A549 (cell line): ENCODE measurements around the gene ZMYND8. TPM values are rescaled to one million over a fixed set of nuclear protein-coding genes. Genes with fewer than 3 reads are reported as not detected.

ENCODE experiments used
- ATAC-seq, 2 experiments: fragments of 200-7000 bp in 1 of 2; fragments of >200 bp in 1 of 2; cut with Nextera tagmentation in 1 of 2; cut with Tn5 transposase in 1 of 2; 3 replicates each; pipeline versions ENCODE4 v1.8.0 to v1.9.1; 2018 to 2020; ENCODE audit warnings: mild to moderate bottlenecking in 1 of 2, moderate library complexity in 1 of 2
- CTCF ChIA-PET: fragments of 300-600 bp; sonication (Branson Sonifier 250); formaldehyde crosslinking; extraction: SDS; loops from one replicate; lab custom pipeline; 2021; ENCODE audit warnings: antibody characterized with exemption, inconsistent platforms; lab: Yijun Ruan, JAX
- POLR2A ChIA-PET: fragments of 350-600 bp; formaldehyde crosslinking; extraction: SDS; loops from one replicate; lab custom pipeline; 2021; ENCODE audit warnings: antibody characterized with exemption, inconsistent platforms; lab: Yijun Ruan, JAX
- DNase-seq, 2 experiments: peaks; one replicate each; pipeline versions ENCODE4 v3.0.0 to v3.0.0-alpha.2; 2011 to 2016; ENCODE audit warnings: low read depth in 1 of 2, low spot score in 1 of 2
- FAIRE-seq: peaks from 2 replicates; lab custom pipeline; 2011; peaks lifted over from hg19 to GRCh38; lab: Jason Lieb, UNC
- H3K27ac ChIP-seq, 2 experiments: fragments of >200 bp; sonication (Bioruptor Twin); formaldehyde crosslinking; 3 replicates each; pipeline ENCODE4 v1.5.1; 2016 to 2017
- H3K4me1 ChIP-seq: fragments of >200 bp; sonication (Bioruptor Twin); formaldehyde crosslinking; 3 replicates; pipeline ENCODE4 v1.6.1; 2016
- H3K4me2 ChIP-seq: fragments of >200 bp; sonication (Bioruptor Twin); formaldehyde crosslinking; 3 replicates; pipeline ENCODE4 v1.6.1; 2016
- H3K4me3 ChIP-seq: fragments of >200 bp; sonication (Bioruptor Twin); formaldehyde crosslinking; 3 replicates; pipeline ENCODE4 v1.5.1; 2016
- H3K9me3 ChIP-seq: fragments of >200 bp; sonication (Bioruptor Twin); formaldehyde crosslinking; 3 replicates; pipeline ENCODE4 v1.6.1; 2016
- BHLHE40 ChIP-seq: IDR thresholded peaks from 2 replicates; pipeline ENCODE4 v1.6.1; 2012; ENCODE audit warnings: low read depth, low read length, inconsistent platforms
- CBX2 ChIP-seq: fragments of 200-600 bp; sonication (generic); IDR thresholded peaks from 2 replicates; pipeline ENCODE4 v1.6.1; 2016; ENCODE audit warnings: low read depth, mild to moderate bottlenecking, borderline replicate concordance
- CBX8 ChIP-seq: fragments of 200-600 bp; sonication (generic); IDR thresholded peaks from 2 replicates; pipeline ENCODE4 v1.6.1; 2016
- CHD2 ChIP-seq: fragments of 150-350 bp; IDR thresholded peaks from 2 replicates; pipeline ENCODE4 v1.6.1; 2014; ENCODE audit warnings: low read length; ENCODE audit not compliant: partially characterized antibody
- CHD4 ChIP-seq: fragments of 200-600 bp; sonication (generic); IDR thresholded peaks from 2 replicates; pipeline ENCODE4 v1.6.1; 2016; ENCODE audit warnings: antibody characterized with exemption, mild to moderate bottlenecking, borderline replicate concordance
- EHMT2 ChIP-seq: fragments of 200-600 bp; sonication (generic); IDR thresholded peaks from 2 replicates; pipeline ENCODE4 v1.6.1; 2016; ENCODE audit warnings: antibody characterized with exemption, low read depth, mild to moderate bottlenecking, moderate library complexity
- EP300 ChIP-seq, 2 experiments: fragments of >200 bp; sonication (Bioruptor Twin); formaldehyde crosslinking; IDR thresholded peaks; 2 replicates in 1 of 2; 3 replicates in 1 of 2; pipeline ENCODE4 v1.6.1; 2016 to 2017
- ESRRA ChIP-seq: fragments of 150-350 bp; IDR thresholded peaks from 2 replicates; pipeline ENCODE4 v1.6.1; 2014; ENCODE audit warnings: mild to moderate bottlenecking, low read length, borderline replicate concordance
- FOXS1 ChIP-seq: fragments of 250-450 bp; sonication (Bioruptor Pico); IDR thresholded peaks from 2 replicates; pipeline ENCODE4 v1.5.0; 2020; ENCODE audit warnings: mild to moderate bottlenecking, moderate library complexity
- JUN ChIP-seq, 2 experiments: fragments of >200 bp; sonication (Bioruptor Twin); formaldehyde crosslinking; IDR thresholded peaks; 2 replicates in 1 of 2; 3 replicates in 1 of 2; pipeline ENCODE4 v1.6.1; 2016 to 2017
- KDM1A ChIP-seq: fragments of 200-600 bp; sonication (generic); IDR thresholded peaks from 2 replicates; pipeline ENCODE4 v1.6.1; 2016; ENCODE audit warnings: low read depth, mild to moderate bottlenecking
- KDM5A ChIP-seq: fragments of 200-600 bp; sonication (generic); IDR thresholded peaks from 2 replicates; pipeline ENCODE4 v1.6.1; 2016; ENCODE audit warnings: antibody characterized with exemption, mild to moderate bottlenecking
- MAFK ChIP-seq: fragments of 450-650 bp; IDR thresholded peaks from 2 replicates; pipeline ENCODE4 v1.6.1; 2014; ENCODE audit not compliant: partially characterized antibody
- NFE2L2 ChIP-seq: fragments of 150-350 bp; conservative IDR thresholded peaks from 2 replicates; pipeline ENCODE4 v1.6.1; 2014; ENCODE audit warnings: low read length
- NPAS2 ChIP-seq: fragments of 250-450 bp; sonication (Bioruptor Pico); IDR thresholded peaks from 2 replicates; pipeline ENCODE4 v1.8.0; 2022; ENCODE audit warnings: mild to moderate bottlenecking, moderate library complexity, borderline replicate concordance
- POLR2A ChIP-seq: IDR thresholded peaks from 2 replicates; pipeline ENCODE4 v1.6.1; 2012; ENCODE audit warnings: mild to moderate bottlenecking, low read length
- POLR2AphosphoS2 ChIP-seq: conservative IDR thresholded peaks from 2 replicates; pipeline ENCODE4 v1.6.1; 2012; ENCODE audit warnings: low read length, improper control_type of control experiment, inconsistent platforms
- RARB ChIP-seq: fragments of 250-450 bp; sonication (Bioruptor Pico); IDR thresholded peaks from 2 replicates; pipeline ENCODE4 v1.8.0; 2021; ENCODE audit warnings: mild to moderate bottlenecking, moderate library complexity
- RCOR1 ChIP-seq: fragments of 150-350 bp; IDR thresholded peaks from 2 replicates; pipeline ENCODE4 v1.6.1; 2014; ENCODE audit warnings: antibody characterized with exemption, low read length, low read depth
- RFX5 ChIP-seq: fragments of 450-650 bp; IDR thresholded peaks from 2 replicates; pipeline ENCODE4 v1.7.1; 2014; ENCODE audit warnings: antibody characterized with exemption, mild to moderate bottlenecking, moderate library complexity
- TFCP2L1 ChIP-seq: fragments of 250-450 bp; sonication (Bioruptor Pico); IDR thresholded peaks from 2 replicates; pipeline ENCODE4 v1.5.0; 2021; ENCODE audit warnings: mild to moderate bottlenecking
- TP53 ChIP-seq: fragments of 250-450 bp; sonication (Bioruptor Pico); IDR thresholded peaks from 2 replicates; pipeline ENCODE4 v1.5.0; 2021; ENCODE audit warnings: mild to moderate bottlenecking, moderate library complexity
- ZC3H11A ChIP-seq: fragments of 450-650 bp; IDR thresholded peaks from 2 replicates; pipeline ENCODE4 v1.6.1; 2014; ENCODE audit warnings: antibody characterized with exemption, mild to moderate bottlenecking
- ZNF302 ChIP-seq: fragments of 250-450 bp; sonication (Bioruptor Pico); IDR thresholded peaks from 2 replicates; pipeline ENCODE4 v1.9.0; 2021; ENCODE audit warnings: inconsistent platforms, mild to moderate bottlenecking, moderate library complexity
- WGBS: methylation state at CpG from one replicate; pipeline ENCODE4 v1.1.6; 2017; ENCODE audit errors: missing lambda C conversion rate; 5-methylcytosine and 5-hydroxymethylcytosine counted together
- polyA plus RNA-seq, 4 experiments: library from polyadenylated mRNA; depleted of rRNA in 3 of 4; stranded (reverse); fragments of >200 nt; fragmentation: RNase III in 1 of 4; extraction: RNeasy Plus Mini Kit Qiagen cat#74134 plus additional on column Dnase treatment in 1 of 4; gene quantifications; 2 replicates in 3 of 4; 3 replicates in 1 of 4; pipeline ENCODE4 v1.2.3, GENCODE V29; 2011 to 2017
- TF ChIP-seq, protein P1 (sequence below): fragments of >200 bp; sonication (Bioruptor Twin); formaldehyde crosslinking; IDR thresholded peaks from 3 replicates; pipeline ENCODE4 v1.5.1; 2016
- TF ChIP-seq, protein P2 (sequence below): fragments of 150-350 bp; IDR thresholded peaks from 2 replicates; pipeline ENCODE4 v1.6.1; 2014; ENCODE audit warnings: low read depth, mild to moderate bottlenecking, low read length
- TF ChIP-seq, protein P3 (sequence below): fragments of 450-650 bp; IDR thresholded peaks from 2 replicates; pipeline ENCODE4 v1.6.1; 2014; ENCODE audit warnings: antibody characterized with exemption
- TF ChIP-seq, protein P4 (sequence below): fragments of 200-600 bp; sonication (generic); IDR thresholded peaks from 2 replicates; pipeline ENCODE4 v1.6.1; 2016; ENCODE audit warnings: antibody characterized with exemption, mild to moderate bottlenecking, moderate library complexity

ZMYND8 gene
- polyA plus RNA-seq, 2 of the 4 experiments (the other 2 are of a cell fraction), result 10.4 to 24.9 TPM

DNA sequence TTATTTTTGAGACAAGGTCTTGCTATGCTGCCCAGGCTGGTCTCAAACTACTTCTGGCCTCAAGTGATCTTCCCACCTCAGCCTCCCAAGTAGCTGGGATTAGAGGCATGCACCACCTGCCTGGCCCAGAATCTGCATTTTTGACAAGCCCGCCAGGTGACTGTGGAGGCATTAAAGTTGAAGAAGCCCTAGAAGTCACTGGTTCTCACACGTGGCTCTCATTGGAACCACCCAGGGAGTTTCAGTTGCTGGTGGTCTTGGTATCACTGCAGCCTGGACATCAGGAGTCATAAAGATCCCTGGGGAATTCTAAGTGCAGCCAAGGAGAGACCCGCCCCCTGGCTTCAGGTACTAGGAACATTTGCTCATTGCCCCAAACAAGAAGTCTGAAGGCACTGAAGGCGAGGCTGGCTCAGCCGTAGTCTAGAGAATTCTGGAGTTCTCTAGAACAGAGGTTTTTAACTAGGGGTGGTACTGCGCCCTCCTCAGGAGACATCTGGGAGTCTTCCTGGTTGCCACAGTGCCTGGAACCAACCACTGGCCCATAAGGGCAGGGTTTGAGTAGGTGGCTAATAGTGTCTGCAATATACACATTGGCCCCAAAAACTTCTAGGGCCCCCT, 182.8 kb downstream of the ZMYND8 start:
- no peaks in the 10 kb centered on the region for H3K4me1 ChIP-seq
- no peaks in the 10 kb centered on the region for H3K9me3 ChIP-seq
- H3K27ac ChIP-seq, result no peak overlapping the region
- ChIA-PET POLR2A (no interaction called here), CTCF (interaction anchor here (0.6 to 1.4 kb wide), 3 partner anchors 9 to 23 kb away, joined by 3 to 6 read pairs (median 4); no protein-coding TSS in a partner anchor)
- no peak overlapping the region for H3K4me3 ChIP-seq
- no peak for TF ChIP-seq RFX5
- no peak for TF ChIP-seq TP53 (CRISPR knock-in tag)
- no peak for TF ChIP-seq BHLHE40
- TF ChIP-seq CHD4, result no peak
- TF ChIP-seq, protein P1, sequence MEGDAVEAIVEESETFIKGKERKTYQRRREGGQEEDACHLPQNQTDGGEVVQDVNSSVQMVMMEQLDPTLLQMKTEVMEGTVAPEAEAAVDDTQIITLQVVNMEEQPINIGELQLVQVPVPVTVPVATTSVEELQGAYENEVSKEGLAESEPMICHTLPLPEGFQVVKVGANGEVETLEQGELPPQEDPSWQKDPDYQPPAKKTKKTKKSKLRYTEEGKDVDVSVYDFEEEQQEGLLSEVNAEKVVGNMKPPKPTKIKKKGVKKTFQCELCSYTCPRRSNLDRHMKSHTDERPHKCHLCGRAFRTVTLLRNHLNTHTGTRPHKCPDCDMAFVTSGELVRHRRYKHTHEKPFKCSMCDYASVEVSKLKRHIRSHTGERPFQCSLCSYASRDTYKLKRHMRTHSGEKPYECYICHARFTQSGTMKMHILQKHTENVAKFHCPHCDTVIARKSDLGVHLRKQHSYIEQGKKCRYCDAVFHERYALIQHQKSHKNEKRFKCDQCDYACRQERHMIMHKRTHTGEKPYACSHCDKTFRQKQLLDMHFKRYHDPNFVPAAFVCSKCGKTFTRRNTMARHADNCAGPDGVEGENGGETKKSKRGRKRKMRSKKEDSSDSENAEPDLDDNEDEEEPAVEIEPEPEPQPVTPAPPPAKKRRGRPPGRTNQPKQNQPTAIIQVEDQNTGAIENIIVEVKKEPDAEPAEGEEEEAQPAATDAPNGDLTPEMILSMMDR, result no peak
- no peak for TF ChIP-seq NFE2L2
- no peak for TF ChIP-seq CBX2
- TF ChIP-seq RARB, result no peak
- no peak for TF ChIP-seq FOXS1 (CRISPR knock-in tag)
- TF ChIP-seq JUN (IDR thresholded peaks at IDR 0.05), result no peak
- no peak for FAIRE-seq
- WGBS, result 81% methylated on average over 5 of the region's 6 CpGs
- ATAC-seq, result peak; percentile 34 to 44; a peak in 1 of 6 replicates
- H3K4me2 ChIP-seq, result no peak overlapping the region
- peak in 1 of 2 experiments; percentile 13 for DNase-seq

DNA sequence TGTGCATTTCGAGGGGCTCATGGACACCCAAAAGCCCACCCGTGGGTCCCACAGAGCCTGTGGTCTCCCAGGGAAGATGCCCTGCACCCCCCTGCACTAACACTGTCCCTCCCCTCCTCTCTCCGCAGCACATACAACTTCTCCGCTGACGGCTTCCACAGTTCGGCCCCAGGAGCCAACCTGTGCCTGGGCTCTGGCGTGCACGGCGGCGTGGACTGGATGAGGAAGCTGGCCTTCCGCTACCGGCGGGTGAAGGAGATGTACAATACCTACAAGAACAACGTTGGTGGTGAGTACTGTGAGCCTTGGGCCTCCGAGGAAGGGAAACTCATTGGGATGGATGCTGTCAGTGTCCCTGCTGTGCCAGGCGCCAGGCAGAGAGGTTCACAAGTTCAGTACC, 183.9 kb downstream of the ZMYND8 start:
- ATAC-seq (no peak), DNase-seq (no peak)
- no peak overlapping the region for H3K27ac ChIP-seq
- no peaks in the 10 kb centered on the region for H3K4me1 ChIP-seq
- no peak for TF ChIP-seq ZC3H11A
- no peak for TF ChIP-seq RCOR1
- TF ChIP-seq CBX8, result no peak
- TF ChIP-seq, protein P2, sequence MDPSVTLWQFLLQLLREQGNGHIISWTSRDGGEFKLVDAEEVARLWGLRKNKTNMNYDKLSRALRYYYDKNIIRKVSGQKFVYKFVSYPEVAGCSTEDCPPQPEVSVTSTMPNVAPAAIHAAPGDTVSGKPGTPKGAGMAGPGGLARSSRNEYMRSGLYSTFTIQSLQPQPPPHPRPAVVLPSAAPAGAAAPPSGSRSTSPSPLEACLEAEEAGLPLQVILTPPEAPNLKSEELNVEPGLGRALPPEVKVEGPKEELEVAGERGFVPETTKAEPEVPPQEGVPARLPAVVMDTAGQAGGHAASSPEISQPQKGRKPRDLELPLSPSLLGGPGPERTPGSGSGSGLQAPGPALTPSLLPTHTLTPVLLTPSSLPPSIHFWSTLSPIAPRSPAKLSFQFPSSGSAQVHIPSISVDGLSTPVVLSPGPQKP, result no peak
- TF ChIP-seq EP300 (IDR thresholded peaks at IDR 0.05), result no peak
- TF ChIP-seq POLR2AphosphoS2, result no peak
- no peak for TF ChIP-seq KDM5A
- TF ChIP-seq, protein P3, sequence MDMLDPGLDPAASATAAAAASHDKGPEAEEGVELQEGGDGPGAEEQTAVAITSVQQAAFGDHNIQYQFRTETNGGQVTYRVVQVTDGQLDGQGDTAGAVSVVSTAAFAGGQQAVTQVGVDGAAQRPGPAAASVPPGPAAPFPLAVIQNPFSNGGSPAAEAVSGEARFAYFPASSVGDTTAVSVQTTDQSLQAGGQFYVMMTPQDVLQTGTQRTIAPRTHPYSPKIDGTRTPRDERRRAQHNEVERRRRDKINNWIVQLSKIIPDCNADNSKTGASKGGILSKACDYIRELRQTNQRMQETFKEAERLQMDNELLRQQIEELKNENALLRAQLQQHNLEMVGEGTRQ, result no peak
- no peak for TF ChIP-seq TFCP2L1 (CRISPR knock-in tag)
- TF ChIP-seq KDM1A, result no peak
- no peak for TF ChIP-seq NPAS2
- TF ChIP-seq RFX5, result no peak
- TF ChIP-seq, all 56 proteins: peak for 0
- FAIRE-seq, result no peak
- whole genome bisulfite sequencing, result 84% methylated on average over 16 of the region's 16 CpGs
- Histone ChIP-seq H3K4me2 (no peak overlapping the region), H3K4me3 (no peak overlapping the region), H3K9me3 (no peaks in the 10 kb centered on the region)
- ChIA-PET CTCF (interaction anchor here (1.0 kb wide), 1 partner anchor 418 kb away, joined by 3 read pairs; no protein-coding TSS in a partner anchor), POLR2A (no interaction called here)

DNA sequence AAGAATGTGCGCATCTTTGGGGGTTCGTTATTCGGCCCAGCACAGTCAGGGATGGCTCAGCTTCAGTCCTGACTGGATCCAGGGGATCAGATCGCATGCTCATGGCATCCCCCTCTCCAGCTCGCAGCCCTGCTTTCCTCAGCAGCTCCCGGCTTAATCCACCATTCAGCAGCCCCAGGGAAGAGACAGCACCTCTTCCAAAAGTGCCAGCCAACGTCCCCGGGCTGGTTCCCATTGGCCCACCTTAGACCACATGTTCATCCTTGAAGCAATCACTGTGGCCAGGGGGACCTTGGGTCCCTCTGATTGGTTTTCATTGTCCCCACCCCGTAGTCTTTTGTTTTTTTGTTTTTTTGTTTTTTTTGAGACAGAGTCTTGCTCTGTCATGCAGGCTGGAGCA, 188.7 kb downstream of the ZMYND8 start:
- no peak overlapping the region for H3K4me3 ChIP-seq
- H3K4me1 ChIP-seq, result no peaks in the 10 kb centered on the region
- FAIRE-seq (no peak), ATAC-seq (no peak), DNase-seq (no peak)
- no peaks in the 10 kb centered on the region; the same call in 2 of the 3 replicates for H3K9me3 ChIP-seq
- CTCF ChIA-PET, result no interaction called here
- no peak overlapping the region for H3K27ac ChIP-seq
- no peak overlapping the region for H3K4me2 ChIP-seq
- WGBS, result 80% methylated on average over 9 of the region's 9 CpGs
- POLR2A ChIA-PET, result no interaction called here
- TF ChIP-seq ESRRA (no peak), CHD2 (no peak), EHMT2 (no peak), RFX5 (no peak), MAFK (no peak), EP300 (IDR thresholded peaks at IDR 0.05) (no peak), NFE2L2 (no peak), POLR2A (no peak), RCOR1 (no peak), ZNF302 (CRISPR knock-in tag) (no peak)
- TF ChIP-seq, protein P4, sequence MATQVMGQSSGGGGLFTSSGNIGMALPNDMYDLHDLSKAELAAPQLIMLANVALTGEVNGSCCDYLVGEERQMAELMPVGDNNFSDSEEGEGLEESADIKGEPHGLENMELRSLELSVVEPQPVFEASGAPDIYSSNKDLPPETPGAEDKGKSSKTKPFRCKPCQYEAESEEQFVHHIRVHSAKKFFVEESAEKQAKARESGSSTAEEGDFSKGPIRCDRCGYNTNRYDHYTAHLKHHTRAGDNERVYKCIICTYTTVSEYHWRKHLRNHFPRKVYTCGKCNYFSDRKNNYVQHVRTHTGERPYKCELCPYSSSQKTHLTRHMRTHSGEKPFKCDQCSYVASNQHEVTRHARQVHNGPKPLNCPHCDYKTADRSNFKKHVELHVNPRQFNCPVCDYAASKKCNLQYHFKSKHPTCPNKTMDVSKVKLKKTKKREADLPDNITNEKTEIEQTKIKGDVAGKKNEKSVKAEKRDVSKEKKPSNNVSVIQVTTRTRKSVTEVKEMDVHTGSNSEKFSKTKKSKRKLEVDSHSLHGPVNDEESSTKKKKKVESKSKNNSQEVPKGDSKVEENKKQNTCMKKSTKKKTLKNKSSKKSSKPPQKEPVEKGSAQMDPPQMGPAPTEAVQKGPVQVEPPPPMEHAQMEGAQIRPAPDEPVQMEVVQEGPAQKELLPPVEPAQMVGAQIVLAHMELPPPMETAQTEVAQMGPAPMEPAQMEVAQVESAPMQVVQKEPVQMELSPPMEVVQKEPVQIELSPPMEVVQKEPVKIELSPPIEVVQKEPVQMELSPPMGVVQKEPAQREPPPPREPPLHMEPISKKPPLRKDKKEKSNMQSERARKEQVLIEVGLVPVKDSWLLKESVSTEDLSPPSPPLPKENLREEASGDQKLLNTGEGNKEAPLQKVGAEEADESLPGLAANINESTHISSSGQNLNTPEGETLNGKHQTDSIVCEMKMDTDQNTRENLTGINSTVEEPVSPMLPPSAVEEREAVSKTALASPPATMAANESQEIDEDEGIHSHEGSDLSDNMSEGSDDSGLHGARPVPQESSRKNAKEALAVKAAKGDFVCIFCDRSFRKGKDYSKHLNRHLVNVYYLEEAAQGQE, result no peak
